Renal cortical epithelial cell (primary cell): ENCODE data around the gene ITFG1. TPM values are rescaled to one million over a fixed set of nuclear protein-coding genes. Genes with fewer than 3 reads are reported as not detected.
"Not testable (repeated sequence)": the region's sequence is repeated elsewhere in the genome, so short reads cannot be mapped to it uniquely, and the experiment has no call there.

Experiments used
- DNase-seq: peaks from one replicate; pipeline ENCODE4 v3.0.0-alpha.2; 2011; ENCODE audit warnings: low read depth
- total RNA-seq: library from RNA; depleted of rRNA; stranded (reverse); fragments of >200 nt; gene quantifications from 2 replicates; pipeline ENCODE4 v1.2.3, GENCODE V29; 2014

The ITFG1 gene
- total RNA-seq, 1 donor from 2014 or later = 145 TPM

DNA sequence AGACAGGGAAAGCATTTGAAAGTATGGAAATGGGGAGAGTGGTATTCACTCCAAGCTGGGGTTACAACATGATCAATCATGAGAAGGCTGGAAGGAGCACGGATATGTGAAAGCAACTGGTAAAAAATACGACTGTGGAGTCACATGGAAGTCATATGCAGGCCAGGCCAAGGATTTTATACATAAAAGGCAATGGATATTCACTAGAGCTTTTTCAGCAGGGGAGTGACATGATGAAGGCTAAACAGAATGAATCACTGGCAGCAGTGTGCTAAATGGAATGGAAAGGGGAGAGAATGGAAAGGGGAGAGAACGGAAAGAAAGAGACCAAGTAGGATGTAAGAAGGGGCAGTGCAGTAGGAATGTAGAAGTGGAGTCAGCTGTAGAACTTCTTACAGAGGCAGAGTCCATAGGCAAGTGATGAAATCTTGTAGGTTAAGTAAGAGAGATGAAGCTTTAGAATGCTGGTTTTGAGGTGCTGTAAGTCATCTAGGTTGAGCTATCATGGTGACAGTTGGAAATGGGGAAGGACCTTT is 304.1 kb downstream of the ITFG1 start:
- DNase-seq = no peak

DNA sequence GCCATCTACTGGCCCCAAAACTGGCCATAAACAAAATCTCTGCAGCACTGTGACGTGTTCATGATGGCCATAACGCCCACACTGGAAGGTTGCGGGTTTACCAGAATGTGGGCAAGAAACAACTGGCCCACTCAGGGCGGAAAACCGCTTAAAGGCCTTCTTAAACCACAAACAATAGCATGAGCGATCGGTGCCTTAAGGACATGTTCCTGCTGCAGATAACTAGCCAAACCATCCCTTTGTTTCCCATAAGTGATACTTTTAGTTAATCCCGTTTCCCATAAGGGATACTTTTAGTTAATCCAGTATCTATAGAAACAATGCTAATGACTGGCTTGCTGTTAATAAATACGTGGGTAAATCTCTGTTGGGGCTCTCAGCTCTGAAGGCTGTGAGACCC is 308.4 kb downstream of the ITFG1 start:
- not testable (repeated sequence) for DNase-seq

DNA sequence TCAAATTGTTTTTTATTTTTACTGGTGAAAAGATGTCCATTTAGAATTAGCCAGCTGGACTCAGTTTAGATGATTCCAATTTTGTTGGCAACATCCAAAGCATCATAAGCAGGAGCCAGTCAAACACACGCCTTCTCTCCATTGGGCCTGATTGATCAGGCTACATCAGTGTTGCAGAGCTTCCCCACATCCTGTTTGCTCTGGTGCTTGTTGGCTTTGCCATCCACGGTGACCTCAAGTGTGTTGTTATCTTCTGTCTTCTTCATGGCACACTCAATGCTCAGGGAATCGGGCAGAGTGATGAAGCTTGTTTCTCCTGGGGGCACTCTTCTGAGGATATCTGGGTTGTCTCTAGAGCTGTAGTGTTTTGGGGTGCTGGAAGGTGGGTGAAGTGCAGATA is 310.8 kb downstream of the ITFG1 start:
- no peak for DNase-seq

DNA sequence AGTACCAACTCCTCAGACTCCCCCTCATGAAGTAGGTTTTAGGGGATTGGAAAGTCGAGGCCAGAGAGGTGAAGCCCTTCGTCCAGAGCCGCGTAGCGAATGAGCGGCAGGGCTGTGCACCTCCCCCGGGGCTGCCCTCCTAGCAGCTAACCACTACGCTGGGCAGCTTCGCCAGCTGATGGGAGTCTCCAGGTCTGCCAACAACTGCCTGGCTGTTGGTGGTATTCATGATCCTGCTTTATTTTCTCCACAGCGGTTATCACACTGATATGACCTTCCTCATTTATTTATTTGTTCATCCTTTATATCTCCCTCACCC is 316.3 kb downstream of the ITFG1 start:
- DNase-seq = no peak

DNA sequence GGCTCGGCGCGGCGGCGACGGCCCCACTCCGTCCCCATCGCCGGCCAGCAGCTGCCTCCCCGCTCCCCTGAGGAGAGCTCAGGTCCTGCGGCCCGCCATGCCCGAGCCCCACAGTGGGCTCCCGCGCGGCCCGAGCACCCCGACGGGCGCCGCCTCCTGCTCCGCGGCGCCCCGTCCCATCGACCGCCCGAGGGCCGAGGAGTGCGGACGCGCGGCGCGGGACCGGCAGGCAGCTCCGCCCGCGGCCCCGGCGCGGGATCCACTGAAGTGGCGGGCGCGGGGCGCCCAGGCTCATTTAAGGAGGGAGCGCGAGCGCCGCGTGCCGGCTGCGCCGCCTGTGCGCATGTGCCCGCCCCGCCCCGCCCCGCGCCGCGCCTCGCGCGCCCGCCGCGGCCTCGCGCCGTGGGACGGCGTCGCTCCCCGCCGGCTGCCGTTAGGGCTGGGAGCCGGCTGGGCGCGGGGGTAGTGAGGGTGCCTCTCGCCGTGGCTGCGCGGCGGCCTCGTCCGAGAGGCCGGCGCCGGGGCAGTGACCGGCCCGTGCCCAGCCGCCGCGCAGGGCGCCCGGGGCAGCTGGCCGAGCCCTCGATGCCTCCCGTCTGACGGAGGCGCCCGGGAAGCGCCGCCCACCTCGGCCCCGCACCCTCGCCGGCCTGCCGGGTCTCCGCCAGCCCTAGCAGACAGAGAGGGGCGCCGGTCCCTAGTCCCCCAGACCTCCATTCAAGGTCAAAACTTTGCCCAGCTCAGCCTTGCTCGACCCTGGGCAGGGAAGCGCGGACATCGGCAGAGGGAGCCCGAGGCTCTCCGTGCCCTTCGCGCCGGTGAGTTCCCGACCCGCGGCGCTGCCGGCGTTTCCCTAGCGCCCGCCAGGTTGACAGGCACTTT is 316.9 kb downstream of the ITFG1 start, which contains the start of gene NETO2:
TSS of gene NETO2 (minus strand) at position 269 of the 882 bp plus-strand sequence. CDS start 333 bp downstream, outside the sequence.
- DNase-seq = peak; percentile 17

DNA sequence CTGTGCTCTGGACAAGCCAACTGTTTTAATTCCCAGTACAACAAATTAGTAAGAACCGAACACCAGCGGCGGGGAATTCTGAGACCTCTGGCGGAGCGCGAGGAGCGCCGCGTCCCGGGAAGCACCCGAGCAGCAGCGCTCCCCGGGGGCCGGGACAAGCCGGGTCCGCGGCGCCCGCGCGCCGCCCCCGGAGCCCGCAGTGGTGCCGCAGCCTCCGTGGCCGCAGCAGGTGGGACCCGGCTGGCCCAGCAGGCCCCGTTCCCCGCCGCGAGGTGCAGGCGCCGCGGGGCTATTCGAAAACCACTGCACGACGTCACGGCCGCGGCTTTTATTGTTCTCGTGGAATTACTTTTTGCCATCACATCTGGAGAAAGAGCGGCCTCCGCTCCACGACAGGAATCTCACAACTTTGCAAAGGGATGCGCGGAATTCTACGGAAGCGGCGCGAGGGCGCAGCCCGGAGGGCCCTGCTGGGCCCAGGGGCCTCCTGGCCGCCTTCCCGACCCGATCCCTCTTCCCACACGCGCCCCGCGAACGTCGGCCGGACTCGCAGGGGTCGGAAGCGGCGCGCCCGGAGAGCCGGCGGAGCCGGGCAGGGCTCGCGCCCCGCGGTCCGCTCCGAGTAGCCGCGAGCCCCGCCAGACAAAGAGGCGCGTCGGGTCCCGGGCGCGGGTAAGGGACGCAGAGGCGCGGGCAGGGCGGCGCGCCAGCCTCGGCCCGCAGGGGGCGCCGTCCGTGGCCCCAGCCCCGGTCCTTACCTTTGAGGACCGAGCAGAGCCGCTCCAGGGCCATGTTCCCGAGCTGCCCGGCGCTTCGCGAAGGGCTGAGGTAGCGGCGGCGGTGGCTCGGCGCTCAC is 317.8 kb downstream of the ITFG1 start:
- peak; percentile 16 for DNase-seq

DNA sequence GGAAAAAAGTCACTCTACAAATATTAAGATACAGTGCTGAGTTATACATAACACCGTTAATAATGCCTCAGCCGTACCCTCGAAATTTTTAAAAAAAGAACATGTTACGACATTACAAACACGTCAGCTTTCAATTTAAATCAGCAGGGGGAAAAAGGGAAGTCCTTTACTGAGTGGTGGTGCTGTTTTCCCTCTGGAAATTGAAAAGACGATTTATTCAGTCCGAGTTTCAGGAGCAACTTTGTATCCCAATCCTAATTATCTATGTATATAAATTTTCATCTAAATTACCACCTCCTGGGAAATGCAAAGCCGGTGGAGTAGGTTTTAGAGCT is 318.4 kb downstream of the ITFG1 start:
- peak; percentile 37 for DNase-seq

DNA sequence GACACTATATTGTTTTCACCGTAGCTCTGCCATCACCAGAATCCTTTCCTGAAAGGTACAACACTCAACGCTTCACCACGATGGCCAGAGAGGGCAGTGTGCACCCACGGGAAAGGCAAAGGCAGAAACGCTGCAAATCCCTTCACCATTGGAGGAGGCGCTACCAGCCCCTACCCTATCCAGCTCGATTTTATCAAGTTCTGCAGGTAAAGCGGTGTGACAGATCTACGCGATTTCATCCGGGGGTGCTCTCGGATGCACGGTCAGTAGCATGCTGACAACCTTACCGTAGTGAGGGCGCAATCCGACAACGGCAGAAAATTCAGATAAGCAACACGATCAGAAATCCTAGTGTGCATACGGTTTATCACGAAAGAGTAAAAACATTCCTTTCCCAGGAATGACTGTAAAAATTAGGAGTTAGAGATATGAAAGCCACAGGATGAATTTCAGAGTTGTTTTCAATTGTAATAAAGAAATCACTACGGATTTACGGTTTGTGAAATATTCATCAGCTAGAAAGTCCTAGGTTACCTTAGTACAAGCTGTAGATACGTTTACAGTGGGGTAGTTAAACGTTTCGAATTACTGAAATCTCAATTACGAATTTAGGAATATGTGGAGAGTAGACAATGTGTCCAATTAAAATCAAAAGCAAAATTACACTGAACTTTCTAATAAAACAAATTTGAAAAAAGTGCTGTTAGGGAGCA is 318.9 kb downstream of the ITFG1 start:
- DNase-seq = peak; percentile 84

DNA sequence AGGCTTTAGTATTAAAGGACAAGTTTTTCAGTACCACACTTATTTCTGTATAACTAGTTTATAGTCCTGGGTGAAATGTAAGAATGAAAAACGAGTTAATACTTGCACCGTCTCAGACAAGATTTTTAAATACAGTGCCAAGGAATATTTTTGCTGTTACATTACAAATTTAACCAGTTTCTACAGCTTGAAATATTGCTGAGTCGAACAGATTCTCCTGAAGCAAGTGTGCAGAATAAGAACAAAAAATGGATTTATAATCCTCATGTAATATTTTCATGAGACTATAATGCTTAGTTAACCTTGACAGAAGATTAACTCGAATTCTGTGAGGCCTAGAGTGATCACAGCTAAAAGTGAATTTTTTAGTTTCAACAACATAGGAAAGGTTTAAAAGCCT is 320.2 kb downstream of the ITFG1 start:
- DNase-seq = no peak

DNA sequence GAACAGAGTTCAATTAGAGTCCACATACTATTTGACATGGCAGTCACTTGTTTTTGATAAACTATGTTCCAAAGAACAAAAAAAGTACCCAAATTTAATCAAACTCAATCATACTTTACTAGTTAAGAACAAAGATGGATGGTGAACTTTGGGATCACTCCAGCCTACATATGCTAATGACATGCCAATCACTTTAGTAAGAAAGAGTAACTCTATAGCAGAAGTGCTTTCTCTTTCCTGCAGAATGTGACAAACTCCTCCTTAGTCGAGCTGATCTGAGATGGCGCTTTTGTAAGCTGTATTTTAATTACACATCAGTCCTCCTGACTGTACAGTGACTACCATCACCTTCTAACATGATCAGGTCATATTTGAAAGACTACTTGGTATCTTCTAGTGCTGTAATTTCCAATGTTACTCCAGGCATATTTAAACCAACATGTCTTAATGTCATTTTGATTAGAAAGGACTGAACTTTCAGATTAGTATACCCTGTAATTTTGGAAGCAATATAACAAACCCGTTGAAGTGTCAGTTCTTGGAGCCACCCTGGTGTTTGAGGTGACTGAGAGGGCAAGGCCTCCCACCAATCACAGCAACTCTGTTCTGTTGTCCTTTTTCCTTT is 321.2 kb downstream of the ITFG1 start:
- DNase-seq = peak; percentile 61

DNA sequence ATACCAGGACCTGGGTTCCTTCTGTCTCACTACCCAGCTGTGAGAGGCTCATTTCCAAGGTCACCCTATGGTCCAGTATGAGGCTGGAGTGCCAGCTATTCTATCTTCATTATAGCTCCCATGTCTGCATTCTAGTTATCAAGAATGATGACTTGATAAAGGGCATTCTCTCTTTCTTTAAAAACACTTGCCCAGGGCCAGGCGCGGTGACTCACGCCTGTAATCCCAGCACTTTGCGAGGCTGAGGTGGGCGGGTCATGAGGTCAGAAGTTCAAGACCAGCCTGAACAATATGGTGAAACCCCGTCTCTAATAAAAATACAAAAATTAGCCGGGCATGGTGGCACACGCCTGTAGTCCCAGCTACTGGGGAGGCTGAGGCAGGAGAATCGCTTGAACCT is 322.9 kb downstream of the ITFG1 start:
- DNase-seq = not testable (repeated sequence)

DNA sequence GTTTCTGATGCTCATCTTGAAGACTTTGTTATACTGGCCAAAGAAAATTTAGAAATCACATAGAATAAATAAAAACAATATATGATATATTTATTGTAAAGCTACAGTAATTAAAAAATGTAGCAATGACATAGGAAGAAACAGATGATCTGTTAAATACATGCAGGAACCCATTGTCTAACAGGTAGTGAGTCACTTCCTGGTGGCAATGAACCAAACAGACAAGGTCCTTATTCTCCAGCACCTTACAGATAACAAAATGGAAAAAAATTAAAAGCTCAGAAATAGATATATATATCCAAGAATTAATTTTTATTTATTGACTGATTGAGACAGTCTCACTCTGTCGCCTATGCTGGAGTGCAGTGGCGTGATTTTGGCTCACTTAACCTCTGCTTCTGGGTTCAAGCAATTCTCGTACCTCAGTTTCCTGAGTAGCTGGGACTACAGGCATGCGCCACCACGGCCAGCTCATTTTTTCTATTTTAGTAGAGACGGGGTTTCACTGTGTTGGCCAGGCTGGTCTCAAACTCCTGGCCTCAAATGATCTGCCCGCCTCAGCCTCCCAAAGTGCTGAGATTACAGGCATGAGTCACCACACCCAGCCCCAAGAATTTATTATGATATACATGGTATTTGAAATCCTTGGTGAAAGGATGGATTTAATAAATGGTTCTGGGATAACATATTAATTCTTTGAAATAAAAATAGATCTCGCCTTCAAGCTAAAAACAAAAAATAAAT is 324.6 kb downstream of the ITFG1 start:
- peak; percentile 65 for DNase-seq

DNA sequence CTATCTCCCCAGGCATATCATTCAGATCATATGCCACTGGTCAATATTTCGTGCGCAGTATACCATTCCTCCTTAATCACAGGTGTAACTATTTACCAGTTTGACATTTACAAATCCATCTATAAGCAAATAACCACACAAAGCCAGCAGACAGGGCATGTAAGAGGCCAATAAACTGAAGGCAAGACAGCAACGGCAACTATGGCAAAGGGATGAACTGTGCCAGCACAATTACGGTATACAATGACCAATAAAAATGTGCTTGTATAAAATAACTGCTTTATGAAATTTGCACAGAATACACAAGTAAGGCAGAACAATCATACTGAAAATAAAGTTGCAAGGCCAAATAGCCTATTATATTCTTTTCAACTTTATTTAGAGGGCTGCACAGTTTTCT is 326.3 kb downstream of the ITFG1 start:
- DNase-seq = no peak

DNA sequence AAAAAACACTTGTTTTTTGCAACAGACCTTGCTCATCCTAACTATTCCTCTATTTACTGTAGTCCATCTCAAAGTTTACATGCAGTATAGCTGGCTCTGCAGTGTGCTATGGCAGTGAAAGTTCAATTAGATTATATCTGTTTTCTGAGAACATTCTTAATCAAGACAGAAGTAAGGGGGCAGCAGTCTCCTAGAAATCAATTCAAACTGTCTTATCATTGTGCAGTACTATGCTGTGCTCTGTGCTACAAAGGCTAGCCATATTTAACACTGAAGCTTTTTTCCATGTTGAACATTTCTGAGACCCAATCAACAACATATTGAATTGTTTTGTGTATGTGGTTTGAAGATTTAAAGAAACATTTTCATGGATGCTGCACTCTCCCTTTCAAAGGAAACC is 328.6 kb downstream of the ITFG1 start:
- DNase-seq = no peak

DNA sequence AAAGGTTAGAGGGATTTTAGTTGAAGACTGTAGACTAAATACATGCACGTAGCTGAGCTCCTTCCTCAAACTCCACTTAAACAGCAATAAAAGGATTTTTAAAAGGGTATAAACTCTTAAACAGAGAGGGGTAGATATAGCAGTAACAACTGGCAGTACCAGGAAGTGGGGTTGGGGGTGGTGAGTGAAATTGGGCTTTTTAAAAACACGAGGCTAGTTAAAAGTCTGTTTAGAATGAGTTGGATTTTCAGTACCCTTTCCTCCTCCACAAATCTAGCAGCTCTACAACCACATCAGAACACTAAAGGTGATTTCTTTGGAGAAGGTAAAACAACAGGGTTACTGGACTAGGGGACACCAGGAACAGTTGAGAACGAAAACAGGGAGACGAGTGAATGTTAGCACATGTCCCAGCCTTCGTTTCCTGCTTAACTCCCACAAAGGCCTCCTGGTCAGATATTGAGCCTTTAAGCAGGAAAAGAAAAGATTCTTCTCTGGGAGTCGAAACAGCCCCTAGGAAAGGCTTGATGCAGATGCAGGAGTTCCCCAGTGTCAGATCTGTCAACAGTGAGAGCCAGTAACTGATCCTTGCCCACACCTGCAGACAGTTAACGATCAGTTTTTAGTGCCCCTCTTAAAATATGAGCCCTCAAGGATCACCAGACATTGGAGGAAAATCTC is 331.0 kb downstream of the ITFG1 start:
- DNase-seq = no peak

DNA sequence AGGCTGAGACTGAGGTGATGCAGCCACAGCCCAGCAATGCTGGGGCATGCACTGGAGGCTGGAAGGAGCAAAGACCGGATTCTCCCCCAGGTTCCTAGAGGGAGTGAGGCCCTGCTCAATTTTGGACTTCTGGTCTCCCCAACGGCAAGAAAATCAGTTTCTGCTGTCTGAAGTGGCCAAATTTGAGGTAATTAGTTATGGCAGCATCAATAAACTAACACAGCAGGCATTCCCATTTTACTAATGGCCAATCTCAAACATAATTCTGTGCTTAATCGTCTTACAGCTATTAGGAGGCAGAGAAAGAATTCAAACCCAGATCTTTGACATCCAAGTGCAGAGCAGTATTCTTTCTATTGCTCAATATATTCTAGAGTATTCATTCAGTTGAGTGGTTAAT is 333.3 kb downstream of the ITFG1 start:
- no peak for DNase-seq

DNA sequence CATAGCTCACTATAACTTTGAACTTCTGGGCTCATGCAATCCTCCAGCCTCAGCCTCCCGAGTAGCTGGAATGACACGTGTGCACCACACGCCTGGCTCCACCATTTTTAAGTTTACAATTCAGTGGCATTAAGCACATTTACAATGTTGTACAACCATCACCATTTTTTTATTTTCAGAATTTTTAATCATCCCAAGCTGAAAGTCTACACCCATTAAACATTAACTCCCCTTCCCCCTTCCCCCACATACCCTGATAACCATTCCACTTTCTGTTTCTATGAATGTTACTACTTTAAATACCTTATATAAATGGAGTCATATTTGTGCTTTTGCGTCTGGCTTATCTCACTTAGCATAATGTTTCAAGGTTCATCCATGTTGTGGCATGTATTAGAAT is 335.1 kb downstream of the ITFG1 start:
- no peak for DNase-seq

DNA sequence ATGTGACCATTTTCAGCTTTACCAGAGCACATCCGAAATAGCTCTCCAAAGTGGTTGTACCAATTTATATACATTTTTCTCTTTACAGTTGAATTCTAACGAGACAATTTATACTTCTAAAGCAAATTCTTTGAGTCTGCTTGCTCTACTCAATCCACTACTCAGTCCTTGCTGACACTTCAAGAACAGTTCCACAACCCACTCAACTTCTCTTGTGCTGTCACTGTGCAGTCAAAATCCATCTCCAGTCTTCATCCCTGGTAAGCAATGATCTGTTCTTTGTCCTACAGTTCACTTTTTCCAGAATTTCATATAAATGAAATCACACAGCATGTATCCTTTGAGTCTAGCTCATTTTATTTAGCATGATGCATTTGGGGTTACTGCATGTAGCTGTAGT is 347.7 kb downstream of the ITFG1 start:
- DNase-seq = no peak

DNA sequence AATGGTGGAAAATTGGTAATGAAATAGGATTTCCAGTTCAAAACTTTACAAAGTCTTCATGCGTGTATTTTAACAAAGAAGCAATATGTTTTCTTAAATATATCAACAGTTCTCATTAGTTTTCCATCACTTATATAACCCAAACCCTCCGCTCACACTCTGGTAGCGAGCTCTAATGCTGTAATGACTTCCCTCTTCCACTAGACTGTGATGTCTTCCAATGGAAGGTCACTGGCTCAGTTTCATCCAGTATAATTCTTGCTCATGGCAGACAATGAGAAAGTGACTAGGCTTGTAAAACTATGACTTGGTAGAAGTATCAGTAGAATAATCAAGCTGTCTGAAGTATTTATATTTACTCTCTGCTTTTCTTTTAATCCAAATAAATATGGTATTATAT is 349.9 kb downstream of the ITFG1 start:
- no peak for DNase-seq

DNA sequence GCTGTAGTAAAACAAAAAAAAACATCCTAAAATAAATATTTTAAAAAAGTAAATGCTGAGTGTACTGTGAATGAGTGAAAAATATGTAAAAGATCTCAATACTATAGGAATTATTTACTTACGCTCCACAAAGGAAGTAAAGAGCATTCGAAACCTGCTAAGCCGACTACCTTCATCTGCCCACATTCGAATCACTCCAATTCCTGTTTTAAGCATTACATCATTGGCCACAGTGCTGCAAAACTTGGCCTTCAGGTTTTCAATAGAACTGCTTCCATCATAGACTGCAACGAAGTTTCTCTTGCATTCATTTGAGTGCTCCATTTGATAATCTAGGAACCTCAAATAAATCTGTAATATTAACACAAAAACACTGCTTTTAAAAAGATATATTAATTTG is 351.5 kb downstream of the ITFG1 start:
- no peak for DNase-seq
